AG20443 (cell line): ENCODE results near the gene EPPIN.

Experiments
- DNase-seq: peaks from one replicate; pipeline ENCODE4 v3.0.0; 2012; ENCODE audit warnings: low spot score, mixed read lengths

Gene EPPIN

DNA sequence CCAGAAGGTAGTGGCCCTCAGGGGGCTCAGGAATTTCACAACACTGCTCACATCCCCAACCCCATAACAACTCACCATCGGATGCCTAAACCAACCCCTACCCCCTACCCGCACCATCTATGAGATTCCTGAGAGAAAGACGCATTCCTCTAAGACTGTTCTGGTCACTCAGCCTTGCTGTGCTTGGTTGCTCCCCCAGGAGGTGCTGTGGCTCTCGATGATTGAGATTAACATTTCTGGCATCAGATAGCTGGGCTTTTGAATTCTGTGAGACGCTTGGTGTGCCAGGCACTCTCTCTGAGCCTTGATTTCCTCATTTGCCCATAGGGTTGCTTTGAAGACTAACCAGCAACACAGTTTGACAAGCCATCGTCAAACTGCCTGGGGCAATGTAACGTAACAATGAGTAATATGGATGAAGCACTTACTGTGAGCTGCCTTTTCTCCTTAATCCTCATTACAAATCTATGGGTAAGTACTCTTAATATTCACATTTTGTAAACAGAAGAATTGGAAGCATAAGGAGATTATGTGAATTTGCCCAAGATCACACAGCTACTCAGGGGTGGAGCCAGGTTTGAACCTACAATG lies 8.9 kb downstream of the EPPIN start:
- DNase-seq = no peak

DNA sequence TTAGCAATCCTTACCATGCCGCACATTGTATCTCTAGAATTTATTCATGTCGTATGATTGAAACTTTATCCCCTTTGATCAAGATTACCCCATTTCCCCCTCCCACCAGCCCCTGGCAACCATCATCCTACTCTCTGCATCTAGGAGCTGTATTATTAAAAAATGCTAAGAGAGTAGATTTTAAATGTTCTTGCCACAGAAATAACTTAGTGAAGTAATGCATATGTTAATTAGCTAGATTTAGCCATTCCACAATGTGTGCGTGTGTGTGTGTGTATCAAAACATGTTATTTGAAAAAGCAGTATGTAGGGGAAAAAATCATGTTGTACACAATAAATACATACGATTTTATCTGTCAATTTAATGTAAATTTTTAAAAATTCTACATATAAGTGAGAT lies 19.9 kb downstream of the EPPIN start:
- DNase-seq = no peak

DNA sequence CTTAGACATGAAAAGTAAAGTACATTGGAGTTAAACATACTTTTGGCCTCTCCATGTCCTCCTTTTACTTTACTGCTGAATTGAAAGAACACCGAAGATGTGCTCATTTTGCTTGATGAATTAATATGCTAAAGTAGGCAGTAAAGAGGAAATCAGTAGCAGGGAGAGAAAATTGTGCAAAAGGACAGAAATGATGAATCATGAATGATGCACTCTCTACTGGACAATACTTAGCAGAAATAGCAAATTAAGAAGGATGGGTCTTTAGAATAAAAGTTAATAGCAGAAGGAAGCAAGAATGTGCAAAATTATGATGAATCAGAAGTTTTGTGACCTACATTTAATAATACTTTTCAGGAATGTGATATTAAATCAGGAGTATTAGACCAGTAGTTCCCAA lies 23.4 kb downstream of the EPPIN start:
- DNase-seq = no peak

DNA sequence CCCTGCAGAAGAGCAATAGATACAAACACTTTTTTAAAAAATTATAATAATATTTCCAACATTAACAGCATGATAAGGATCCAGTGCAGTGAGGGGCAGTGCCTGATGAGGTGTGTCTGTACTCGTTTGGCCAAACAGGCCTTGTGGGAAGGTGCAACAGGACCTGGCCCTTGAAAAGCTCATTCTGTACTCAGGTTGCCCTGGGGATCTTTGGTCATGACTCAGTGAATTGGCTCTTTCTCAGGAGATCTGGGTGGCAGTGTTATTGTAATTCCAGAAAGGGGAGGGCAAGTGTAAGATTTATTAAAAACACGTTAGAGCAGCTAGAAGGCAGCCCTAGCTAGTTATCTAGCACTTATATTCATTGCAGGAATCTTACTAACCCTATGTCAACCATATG lies 28.9 kb downstream of the EPPIN start:
- DNase-seq = no peak

DNA sequence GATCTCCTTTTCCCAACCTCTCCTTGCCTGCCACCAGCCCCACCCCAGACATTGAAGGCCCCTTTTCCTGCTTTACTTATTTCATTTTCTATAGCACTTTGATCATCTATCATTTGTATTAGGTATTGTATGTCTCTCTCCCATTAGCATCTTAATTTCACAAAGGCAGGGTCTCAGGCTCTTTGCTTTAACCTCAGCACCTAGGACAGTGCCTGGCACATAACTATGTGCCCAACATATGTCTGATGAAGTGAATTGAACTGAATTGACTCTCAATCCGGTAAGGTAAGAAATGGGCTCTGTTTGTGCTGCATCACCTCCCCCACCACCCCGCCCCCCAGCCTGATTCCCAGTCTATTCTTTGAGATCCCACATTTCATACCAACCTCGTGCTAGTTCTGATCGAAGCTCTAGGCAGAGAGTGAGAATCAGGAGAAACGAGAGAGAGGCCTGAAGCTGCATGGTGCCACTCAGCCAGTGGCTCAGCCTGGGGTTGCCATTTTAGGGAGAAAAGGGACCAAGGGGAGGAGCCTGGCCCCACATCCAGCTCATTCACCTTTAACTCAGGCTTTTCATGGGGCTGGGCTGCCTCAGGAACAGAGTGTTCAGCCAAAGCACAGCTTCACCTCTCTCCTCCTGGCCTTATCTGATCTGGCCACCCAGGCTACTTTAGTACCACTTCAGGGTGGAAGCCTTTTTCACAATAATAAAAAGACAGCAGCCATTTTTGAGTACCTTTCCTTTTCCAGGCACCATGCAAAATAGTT lies 31.9 kb downstream of the EPPIN start, which contains the start of gene SPINT3:
SPINT3 (minus strand) TSS at position 476 of the 767 bp plus-strand sequence; CDS start at position 462, 14 bp downstream.
- DNase-seq = no peak

DNA sequence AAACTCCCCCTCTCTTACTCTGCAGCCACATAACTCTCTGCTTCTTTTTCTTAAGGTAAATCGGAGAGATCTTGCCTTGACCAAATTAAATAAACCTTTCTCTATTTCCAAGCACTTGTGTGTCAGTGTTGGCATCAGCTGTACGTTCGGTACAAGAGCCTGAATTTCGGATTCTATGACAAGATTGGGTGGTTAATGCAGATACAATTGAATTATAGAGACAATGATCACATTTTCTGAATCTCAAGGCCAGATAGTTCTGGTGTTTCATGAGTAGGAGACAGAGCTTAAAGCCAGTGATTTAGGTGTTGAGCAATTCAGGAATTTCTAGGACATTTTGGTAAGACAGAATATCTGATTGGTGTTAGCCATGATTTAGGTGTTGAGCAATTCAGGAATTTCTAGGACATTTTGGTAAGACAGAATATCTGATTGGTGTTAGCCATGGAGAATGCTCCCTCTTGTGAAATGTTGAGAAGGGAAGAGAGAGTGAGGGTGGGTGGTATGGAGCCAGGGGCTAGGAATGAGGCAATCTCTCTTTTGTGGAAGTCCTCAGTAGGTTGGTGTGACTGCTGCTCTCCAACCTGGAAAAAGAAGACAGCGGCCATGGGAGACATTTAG lies 36.8 kb downstream of the EPPIN start:
- DNase-seq = no peak

DNA sequence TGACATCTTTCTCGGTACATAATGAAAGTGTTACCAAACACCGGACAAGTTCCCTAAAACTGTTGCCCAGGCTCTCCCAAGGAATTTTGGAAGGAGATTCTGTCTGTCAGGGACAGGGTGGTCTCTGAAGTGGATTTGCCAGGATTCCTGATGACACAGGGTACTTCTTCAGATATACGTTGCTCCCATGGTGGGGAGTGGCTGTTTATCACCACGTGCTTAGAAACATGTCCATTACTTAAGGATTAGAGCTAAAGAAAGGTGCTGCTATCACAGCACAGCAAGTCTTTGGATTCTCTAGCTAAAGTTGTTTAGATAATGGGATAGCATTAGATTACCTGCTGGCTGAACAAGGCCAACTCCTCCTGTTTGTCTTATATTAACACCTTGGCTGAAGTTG lies 38.1 kb downstream of the EPPIN start:
- DNase-seq = no peak

DNA sequence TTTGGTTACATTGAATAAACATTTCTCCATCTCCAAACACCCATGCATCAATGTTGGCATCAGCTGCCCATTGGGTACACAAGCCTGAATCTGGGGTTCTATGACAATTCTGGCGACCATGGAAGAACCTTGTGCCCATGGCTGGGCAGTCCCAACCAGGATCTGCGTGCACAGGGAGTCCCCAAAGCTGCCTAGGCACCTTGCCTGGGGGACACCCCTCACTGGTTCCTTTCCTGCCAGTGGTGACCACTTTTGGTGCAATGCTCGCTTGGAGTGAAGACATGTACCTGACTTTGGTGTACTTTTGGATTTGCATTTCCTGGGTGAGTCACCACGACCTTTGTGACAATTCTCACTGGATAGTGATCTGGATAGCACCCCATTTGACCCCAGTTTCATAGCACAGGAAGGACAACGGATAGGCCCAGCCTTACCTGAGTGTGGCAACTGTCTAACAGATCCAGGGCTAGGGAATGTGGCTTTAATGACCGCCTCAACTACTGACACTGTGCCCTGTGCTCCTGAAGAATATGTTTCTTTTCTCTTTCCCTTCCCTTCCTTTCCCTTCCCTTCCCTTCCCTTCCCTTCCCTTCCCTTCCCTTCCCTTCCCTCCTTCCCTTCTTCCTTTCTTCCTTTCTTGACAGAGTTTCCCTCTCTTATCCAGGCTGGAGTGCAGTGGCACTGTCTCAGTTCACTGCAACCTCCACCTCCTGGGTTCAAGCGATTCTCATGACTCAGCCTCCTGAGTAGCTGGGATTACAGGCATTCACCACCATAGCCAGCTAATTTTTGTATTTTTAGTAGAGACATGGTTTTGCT lies 38.9 kb downstream of the EPPIN start:
- no peak for DNase-seq

DNA sequence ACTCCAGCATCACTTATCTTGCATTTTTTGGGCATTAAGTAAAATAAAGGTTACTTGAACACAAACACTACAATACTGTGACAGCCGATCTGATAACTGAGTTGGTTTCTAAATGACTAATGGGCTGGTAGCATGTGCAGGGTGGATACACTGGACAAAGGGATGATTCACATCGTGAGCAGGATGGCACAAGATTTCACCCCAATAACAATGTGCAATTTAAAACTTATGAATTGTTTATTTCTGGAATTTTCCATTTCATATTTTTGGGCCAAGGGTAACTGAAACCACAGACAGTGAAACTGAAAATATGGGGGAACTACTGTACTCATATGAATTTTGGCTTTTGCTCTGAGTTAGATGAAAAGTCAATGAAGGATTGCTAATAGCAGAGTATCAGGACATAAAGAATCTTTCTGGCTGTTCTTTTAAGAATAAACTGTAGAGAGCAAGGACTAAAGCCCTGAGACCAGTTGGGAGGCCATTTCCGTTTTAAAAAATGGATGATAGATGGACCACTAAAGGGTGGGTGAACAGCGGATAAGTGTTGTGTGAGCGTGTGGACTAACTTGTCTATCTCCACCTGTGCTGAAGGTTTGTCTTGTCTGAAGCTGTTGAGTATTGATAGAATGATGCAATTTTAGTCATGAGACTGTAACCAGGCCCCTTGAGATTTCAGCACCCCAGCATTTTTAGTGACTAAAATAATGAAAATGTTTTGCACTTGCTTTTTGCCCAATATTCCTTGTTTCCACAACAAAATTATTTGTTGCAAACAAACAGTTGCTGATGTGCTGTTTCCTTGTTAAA lies 40.0 kb downstream of the EPPIN start:
- DNase-seq = no peak

DNA sequence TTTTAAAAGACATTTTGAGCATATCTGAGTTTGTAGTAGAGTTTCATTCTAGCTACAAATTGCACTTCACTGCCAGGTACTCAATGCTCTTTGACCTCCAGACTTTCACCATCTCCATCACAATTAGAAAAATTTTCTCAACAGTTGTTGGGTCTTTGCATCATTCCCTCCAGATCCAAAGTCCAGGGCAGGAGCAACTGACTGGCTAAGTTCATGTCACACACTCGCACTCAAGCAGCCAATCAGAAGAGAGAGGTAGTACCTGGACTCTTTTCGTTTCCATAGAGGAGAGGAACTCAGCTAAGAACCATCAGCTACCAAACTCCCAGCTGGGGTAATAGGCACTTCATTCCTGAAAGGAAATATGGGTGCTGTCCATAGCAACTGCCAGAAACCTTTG lies 40.8 kb downstream of the EPPIN start:
- DNase-seq = no peak

DNA sequence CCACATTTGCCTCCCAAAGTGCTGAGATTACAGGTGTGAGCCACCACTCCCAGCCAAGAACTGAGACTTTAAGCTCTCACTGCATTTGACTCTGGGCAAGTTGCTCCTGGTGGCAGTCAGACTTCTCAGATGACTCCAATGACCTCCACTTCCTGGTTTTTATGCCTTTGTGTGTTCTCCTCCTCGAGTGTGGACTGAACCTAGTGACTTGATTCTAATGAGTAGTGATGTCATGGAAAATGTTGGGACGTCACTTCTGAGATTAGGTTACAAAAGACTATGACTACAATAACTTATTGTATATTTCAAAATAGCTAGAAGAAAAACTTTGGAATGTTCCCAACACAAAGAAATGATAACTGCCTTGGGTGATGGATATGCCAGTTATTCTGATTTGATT lies 43.8 kb downstream of the EPPIN start:
- no peak for DNase-seq

DNA sequence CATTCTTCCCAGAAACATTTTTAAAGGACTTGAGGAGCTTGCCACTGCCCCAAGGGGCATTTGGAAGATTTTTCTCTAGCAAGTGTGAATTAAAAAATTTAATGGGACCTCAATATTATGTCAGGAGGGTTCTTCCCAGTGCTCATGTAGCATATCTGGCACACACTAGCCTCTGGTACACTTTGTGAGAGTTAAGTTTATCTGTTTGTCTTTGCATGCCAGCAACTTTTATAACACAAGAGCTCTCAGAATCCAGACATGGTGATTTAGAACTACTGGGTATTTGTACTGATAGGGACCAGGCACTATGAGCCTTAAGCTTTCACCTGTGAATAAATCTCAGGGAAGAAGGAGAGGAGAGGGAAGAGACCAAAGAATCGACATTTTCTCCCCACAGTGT lies 44.6 kb downstream of the EPPIN start:
- DNase-seq = no peak

DNA sequence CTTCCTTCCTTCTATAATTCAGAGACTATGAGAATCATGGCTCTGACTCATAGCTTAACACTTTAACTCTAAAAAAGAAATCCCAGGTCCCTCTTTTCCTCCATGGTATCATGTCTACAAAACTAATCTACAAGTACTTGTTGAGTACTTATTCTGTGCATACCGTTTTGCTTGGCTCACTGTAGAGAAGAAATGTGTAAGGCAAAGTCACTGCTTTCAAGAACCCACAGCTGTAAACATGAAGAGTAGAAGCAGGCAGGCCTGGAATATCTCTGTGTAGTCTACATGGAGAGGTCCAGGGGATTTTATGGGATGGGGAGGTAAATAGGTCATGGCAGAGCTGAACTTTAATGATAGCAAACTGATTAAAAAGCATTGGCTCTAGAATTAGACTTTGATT lies 45.6 kb downstream of the EPPIN start:
- DNase-seq = no peak

DNA sequence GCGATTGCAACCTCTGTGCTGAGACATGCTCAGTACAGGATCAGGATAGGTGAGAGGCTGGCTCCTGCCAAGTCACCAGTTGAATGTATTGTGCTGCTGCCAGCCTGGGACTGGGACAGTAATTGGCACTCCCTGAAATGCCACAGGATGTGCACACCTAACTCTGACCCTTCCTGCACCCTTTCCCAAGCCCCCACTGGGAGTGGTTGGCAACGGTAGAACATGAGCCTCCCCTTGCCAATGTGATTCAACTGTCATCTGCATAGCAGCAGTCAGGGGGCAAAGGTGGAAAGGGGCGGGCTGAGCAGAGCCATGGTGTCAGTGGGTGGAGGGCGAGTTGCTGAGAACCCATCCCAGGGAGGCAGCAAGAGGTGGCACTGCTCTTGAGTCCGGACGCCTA lies 47.2 kb downstream of the EPPIN start:
- DNase-seq = no peak

DNA sequence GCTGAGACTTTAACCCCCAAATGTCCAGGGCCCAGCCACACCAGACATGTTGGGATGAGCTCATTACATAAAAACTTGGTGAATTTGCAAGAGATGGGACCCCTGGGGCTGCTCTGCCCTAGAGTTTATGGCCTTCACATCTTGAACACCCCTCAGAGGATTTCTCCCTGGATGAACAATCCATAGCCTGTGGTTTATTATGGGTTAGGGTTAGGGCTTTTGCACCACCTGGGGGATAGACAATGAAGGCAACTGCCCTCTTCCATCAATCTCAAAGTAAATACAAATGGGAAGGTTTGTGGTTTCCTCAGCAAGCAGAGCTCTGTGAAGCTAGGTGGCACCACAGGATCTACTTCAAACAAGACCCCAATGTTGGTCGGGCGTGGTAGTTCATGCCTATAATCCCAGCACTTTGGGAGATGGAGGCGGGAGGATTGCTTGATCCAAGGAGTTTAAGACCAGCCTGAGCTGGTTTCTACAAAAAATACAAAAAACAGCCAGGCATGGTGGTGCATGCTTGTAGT lies 49.2 kb downstream of the EPPIN start:
- no peak for DNase-seq

DNA sequence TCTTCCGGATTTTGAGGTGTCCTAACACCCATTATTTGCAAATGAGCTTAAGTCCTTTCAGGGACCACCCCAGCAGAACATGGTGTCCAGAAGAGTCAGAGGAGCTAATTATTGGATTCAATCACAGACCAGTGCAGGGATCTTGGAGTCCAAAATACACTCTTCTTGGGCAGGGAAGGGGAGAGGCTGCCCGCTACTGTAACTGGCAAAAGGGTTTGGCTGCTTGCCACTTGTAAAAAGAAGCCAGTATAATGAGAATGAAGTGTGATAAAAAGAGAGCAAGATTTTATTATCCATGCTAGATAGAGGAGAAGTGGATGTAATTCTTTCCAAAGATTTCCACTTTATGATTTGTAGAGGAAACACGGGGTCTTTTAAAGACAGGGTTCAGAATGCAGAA lies 51.0 kb downstream of the EPPIN start:
- no peak for DNase-seq

DNA sequence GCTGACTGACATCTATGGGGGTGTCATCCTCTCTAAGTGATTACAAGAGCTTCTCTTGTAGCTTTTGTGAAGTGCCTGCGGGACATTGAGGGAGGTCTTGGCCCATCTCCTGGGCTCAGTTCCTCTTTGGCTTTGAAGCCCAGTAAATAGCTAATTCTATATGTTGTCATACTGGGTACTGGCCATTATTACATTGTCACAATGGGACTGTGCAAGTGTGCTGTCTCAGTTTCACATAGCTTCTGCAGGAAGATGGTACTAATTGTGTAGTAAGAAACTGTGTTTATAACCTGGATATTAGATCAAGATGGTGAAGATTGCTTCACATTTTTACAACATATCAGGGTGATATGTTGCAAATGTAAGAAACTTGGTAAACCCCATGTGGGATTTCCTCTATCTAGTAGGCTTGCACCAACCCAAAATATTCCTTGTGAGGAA lies 51.7 kb downstream of the EPPIN start:
- no peak for DNase-seq
